Upper lobe of left lung (tissue), 6 donors: ENCODE measurements around the gene FIBP. TPM values are rescaled to one million over a fixed set of nuclear protein-coding genes. Genes with fewer than 3 reads are reported as not detected.

Source experiments
- ATAC-seq, 2 donors: fragments of 200-7000 bp; cut with Tn5 transposase; one replicate each; pipeline ENCODE4 v1.9.1; 2022; ENCODE audit warnings: mild to moderate bottlenecking in 2 of 2, moderate library complexity in 2 of 2; ENCODE audit not compliant: low FRiP score in 2 of 2
- DNase-seq, 2 donors: peaks; one replicate each; pipeline ENCODE4 v3.0.0-alpha.2; 2019 to 2020
- H3K27ac ChIP-seq, 4 donors: fragments of 200-600 bp; sonication (generic); one replicate each; pipeline ENCODE4 v1.5.1; 2016 to 2019
- H3K27me3 ChIP-seq, 4 donors: fragments of 200-600 bp; sonication (generic); one replicate each; pipeline ENCODE4 v1.5.1; 2017 to 2019
- H3K36me3 ChIP-seq, 4 donors: fragments of 200-600 bp; sonication (generic); one replicate each; pipeline ENCODE4 v1.5.1; 2016 to 2019
- H3K4me1 ChIP-seq, 4 donors: fragments of 200-600 bp; sonication (generic); one replicate each; pipeline ENCODE4 v1.5.1; 2018 to 2019
- H3K4me3 ChIP-seq, 4 donors: fragments of 200-600 bp; sonication (generic); one replicate each; pipeline ENCODE4 v1.5.1; 2017 to 2019; ENCODE audit warnings: mild to moderate bottlenecking in 2 of 4, moderate library complexity in 1 of 4
- H3K9me3 ChIP-seq, 4 donors: fragments of 200-600 bp; sonication (generic); one replicate each; pipeline ENCODE4 v1.5.1; 2018 to 2019
- EP300 ChIP-seq, 4 donors: sonication (generic); formaldehyde crosslinking; IDR thresholded peaks; one replicate each; pipeline ENCODE4 v1.5.1; 2017; ENCODE audit warnings: antibody characterized with exemption in 4 of 4, control low read depth in 2 of 4
- POLR2A ChIP-seq, 4 donors: fragments of 450-650 bp; IDR thresholded peaks; one replicate each; pipeline ENCODE4 v1.5.1; 2016 to 2017; ENCODE audit warnings: antibody characterized with exemption in 4 of 4, mild to moderate bottlenecking in 2 of 4
- POLR2AphosphoS5 ChIP-seq, 2 donors: sonication (generic); formaldehyde crosslinking; IDR thresholded peaks; one replicate each; pipeline ENCODE4 v1.5.1; 2017; ENCODE audit warnings: antibody characterized with exemption in 2 of 2
- WGBS, 2 donors: methylation state at CpG; one replicate each; pipeline ENCODE4 v1.1.5; 2017 to 2018; 5-methylcytosine and 5-hydroxymethylcytosine counted together
- total RNA-seq, 6 donors: library from RNA; depleted of rRNA in 4 of 6; stranded (reverse); fragments of >200 nt in 4 of 6; gene quantifications; one replicate each; pipeline versions ENCODE4 v1.1.0 to v1.2.1, GENCODE V29; 2016 to 2021
- TF ChIP-seq, protein P1 (sequence below), 6 experiments: fragments of 450-650 bp in 4 of 6; fragments of 200-600 bp in 2 of 6; sonication (generic) in 2 of 6; IDR thresholded peaks; one replicate each; pipeline ENCODE4 v1.5.1; 2016 to 2019; ENCODE audit warnings: antibody characterized with exemption in 6 of 6
- donor health status: DM: no; HTN: no; CAD: no; lungs with moderate emphysema.
- donor health status: DM: no; HTN: yes; CAD: no; lungs with severe emphysema.

The FIBP gene
- total RNA-seq, 6 donors from 2014 or later = 46.8 to 77.7 (median 57.0) TPM

DNA sequence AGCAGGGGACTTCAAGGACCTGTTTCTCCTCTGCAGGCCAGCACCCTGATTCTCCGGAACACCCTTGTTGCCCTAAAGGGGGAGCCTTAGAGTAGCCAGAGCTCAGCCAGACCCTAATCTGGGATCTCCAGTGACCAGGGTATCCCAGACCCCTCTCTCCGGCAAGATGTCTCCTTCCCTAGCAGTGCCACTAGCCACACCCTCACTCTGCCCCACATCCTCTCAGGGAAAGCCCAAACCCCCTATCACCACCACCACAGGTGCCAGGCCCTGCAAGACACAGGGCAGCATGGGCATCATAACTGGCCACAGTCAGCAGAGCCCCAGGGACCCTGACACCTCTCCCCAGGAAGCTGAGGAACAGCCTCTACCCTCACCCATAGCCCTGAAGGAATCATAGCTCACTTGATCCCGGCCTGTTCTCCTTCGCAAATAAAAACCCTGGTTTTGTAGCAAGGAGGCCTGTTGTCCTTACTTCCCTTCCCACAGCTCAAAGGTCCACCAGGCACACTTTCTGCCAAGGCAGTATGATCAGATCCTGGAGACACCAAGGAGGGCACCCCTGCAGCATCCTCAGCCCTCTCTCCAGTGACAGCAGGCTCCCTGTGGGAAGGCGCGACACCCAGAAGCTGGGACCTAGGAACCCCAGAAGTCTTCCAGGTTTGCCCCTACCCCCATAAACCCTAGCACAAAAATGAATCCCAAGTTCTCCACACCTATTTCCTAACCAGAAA, 34.9 kb downstream of the FIBP start:
- Histone ChIP-seq H3K4me1 (peaks cover 18 to 34% (median 19%) of the 10 kb centered on the region in 4 donors), H3K4me3 (no peak overlapping the region), H3K9me3 (peaks cover 0 to 7% (median 0%) of the 10 kb centered on the region in 4 donors), H3K27me3 (no peaks in the 10 kb centered on the region), H3K27ac (peak overlapping the region in 1 of 4 donors; percentile 14), H3K36me3 (peaks cover 19 to 62% (median 52%) of the 10 kb centered on the region in 4 donors)
- no peak for DNase-seq
- no peak for ATAC-seq
- WGBS, 2 donors = 88 to 95% methylated on average over 4 to 6 of the region's 6 CpGs
- TF ChIP-seq EP300 (IDR thresholded peaks at IDR 0.05) = no peak
- no peak for TF ChIP-seq POLR2AphosphoS5 (IDR thresholded peaks at IDR 0.05)
- TF ChIP-seq, protein P1, sequence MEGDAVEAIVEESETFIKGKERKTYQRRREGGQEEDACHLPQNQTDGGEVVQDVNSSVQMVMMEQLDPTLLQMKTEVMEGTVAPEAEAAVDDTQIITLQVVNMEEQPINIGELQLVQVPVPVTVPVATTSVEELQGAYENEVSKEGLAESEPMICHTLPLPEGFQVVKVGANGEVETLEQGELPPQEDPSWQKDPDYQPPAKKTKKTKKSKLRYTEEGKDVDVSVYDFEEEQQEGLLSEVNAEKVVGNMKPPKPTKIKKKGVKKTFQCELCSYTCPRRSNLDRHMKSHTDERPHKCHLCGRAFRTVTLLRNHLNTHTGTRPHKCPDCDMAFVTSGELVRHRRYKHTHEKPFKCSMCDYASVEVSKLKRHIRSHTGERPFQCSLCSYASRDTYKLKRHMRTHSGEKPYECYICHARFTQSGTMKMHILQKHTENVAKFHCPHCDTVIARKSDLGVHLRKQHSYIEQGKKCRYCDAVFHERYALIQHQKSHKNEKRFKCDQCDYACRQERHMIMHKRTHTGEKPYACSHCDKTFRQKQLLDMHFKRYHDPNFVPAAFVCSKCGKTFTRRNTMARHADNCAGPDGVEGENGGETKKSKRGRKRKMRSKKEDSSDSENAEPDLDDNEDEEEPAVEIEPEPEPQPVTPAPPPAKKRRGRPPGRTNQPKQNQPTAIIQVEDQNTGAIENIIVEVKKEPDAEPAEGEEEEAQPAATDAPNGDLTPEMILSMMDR (IDR thresholded peaks at IDR 0.05) = no peak
- no peak for TF ChIP-seq POLR2A (IDR thresholded peaks at IDR 0.05)

DNA sequence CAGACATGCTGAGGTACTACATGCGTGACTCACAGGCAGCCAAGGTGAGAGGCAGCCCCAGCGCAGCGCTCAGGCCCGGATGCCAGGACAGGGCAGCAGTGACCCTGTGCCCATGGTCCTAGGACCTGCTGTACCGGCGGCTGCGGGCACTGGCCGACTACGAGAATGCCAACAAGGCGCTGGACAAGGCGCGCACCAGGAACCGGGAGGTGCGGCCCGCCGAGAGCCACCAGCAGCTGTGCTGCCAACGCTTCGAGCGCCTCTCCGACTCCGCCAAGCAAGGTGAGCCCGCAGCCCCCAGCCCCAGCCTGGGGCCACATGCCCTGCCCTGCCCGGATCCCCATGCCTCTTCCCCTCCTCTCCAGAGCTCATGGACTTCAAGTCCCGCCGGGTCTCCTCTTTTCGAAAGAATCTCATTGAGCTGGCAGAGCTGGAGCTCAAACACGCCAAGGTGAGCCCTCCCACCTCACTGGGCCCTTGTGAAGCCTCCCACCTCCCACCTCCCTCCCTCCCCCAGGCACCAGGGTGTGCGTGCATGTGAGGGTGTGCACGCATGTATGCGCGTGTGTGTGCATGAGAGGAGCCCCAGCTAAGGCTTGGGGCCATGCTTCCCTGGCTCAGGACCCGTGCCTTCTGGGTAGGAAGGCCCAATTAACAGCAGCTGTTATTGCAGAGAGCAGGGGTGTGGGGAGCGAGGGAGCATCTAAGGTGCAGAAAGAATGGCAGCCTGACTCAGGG, 35.6 kb downstream of the FIBP start:
- no peak overlapping the region for H3K4me3 ChIP-seq
- H3K27me3 ChIP-seq = no peaks in the 10 kb centered on the region
- WGBS, 2 donors = 92 to 95% methylated on average over 9 to 33 of the region's 33 CpGs
- H3K9me3 ChIP-seq = peaks cover 0 to 7% (median 0%) of the 10 kb centered on the region in 4 donors
- no peak for ATAC-seq
- peaks cover 19 to 62% (median 52%) of the 10 kb centered on the region in 4 donors for H3K36me3 ChIP-seq
- DNase-seq = peak in 1 of 2 donors; percentile 85
- peak overlapping the region in 1 of 4 donors; percentile 14 for H3K27ac ChIP-seq
- H3K4me1 ChIP-seq = peaks cover 18 to 34% (median 19%) of the 10 kb centered on the region in 4 donors
- TF ChIP-seq, protein P1 (IDR thresholded peaks at IDR 0.05) = no peak
- no peak for TF ChIP-seq EP300 (IDR thresholded peaks at IDR 0.05)
- no peak for TF ChIP-seq POLR2A (IDR thresholded peaks at IDR 0.05)
- no peak for TF ChIP-seq POLR2AphosphoS5 (IDR thresholded peaks at IDR 0.05)

- no peaks in the 10 kb centered on the region for H3K27me3 ChIP-seq
- 89 to 93% methylated on average over 8 to 10 of the region's 10 CpGs for WGBS, 2 donors
- TF ChIP-seq POLR2AphosphoS5 (IDR thresholded peaks at IDR 0.05) = no peak
- TF ChIP-seq, protein P1 (IDR thresholded peaks at IDR 0.05) = no peak
- TF ChIP-seq POLR2A (IDR thresholded peaks at IDR 0.05) = no peak
- TF ChIP-seq EP300 (IDR thresholded peaks at IDR 0.05) = no peak
- DNase-seq (no peak), ATAC-seq (no peak)
- H3K9me3 ChIP-seq = peaks cover 0 to 7% (median 0%) of the 10 kb centered on the region in 4 donors
- no peak overlapping the region for H3K4me3 ChIP-seq
- H3K27ac ChIP-seq = no peak overlapping the region
- peaks cover 19 to 62% (median 52%) of the 10 kb centered on the region in 4 donors for H3K36me3 ChIP-seq
- peaks cover 18 to 34% (median 19%) of the 10 kb centered on the region in 4 donors for H3K4me1 ChIP-seq
These were observed 36.3 kb downstream of the FIBP start for GRCh38 chr11:65851811-65852507.

DNA sequence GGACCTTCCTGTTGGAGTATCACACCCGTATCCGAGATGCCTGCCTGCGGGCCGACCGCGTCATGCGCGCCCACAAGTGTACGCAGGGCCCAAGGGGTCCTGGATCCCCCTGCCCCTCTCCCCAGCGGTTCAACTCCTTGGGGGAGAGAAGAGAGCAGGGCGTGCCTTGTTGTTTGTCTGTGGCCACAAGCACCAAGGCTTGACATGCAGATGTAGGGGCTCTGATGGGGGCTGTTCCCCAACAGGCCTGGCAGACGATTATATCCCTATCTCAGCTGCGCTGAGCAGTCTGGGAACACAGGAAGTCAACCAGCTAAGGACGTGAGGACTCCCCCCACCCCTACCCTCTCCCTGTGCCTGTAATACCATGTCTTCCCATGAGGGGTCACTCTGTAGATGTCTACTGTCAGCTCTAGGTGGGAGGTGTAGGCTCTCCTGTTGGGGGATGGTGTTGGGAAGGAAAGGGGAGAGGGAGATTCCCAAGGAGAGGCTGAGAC, 37.1 kb downstream of the FIBP start:
- TF ChIP-seq EP300 (IDR thresholded peaks at IDR 0.05) (no peak), POLR2AphosphoS5 (IDR thresholded peaks at IDR 0.05) (no peak), POLR2A (IDR thresholded peaks at IDR 0.05) (no peak)
- TF ChIP-seq, protein P1 (IDR thresholded peaks at IDR 0.05) = peak in 2 of 6 experiments; percentile 8 to 54
- no peaks in the 10 kb centered on the region for H3K27me3 ChIP-seq
- ATAC-seq = peak; percentile 27 to 30
- DNase-seq = peak in 1 of 2 donors; percentile 78
- peaks cover 12 to 27% (median 14%) of the 10 kb centered on the region in 4 donors for H3K4me1 ChIP-seq
- peaks cover 0 to 7% (median 0%) of the 10 kb centered on the region in 4 donors for H3K9me3 ChIP-seq
- WGBS, 2 donors = 89 to 90% methylated on average over 9 to 14 of the region's 14 CpGs
- peaks cover 19 to 56% (median 52%) of the 10 kb centered on the region in 4 donors for H3K36me3 ChIP-seq
- no peak overlapping the region for H3K4me3 ChIP-seq
- no peak overlapping the region for H3K27ac ChIP-seq
